ENCODE data around the gene OR52I1.

OR52I1 gene

DNA sequence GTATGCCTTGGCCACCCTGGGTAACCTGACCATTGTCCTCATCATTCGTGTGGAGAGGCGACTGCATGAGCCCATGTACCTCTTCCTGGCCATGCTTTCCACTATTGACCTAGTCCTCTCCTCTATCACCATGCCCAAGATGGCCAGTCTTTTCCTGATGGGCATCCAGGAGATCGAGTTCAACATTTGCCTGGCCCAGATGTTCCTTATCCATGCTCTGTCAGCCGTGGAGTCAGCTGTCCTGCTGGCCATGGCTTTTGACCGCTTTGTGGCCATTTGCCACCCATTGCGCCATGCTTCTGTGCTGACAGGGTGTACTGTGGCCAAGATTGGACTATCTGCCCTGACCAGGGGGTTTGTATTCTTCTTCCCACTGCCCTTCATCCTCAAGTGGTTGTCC is 46.1 kb downstream of the OR52I1 start:
- H3K4ac ChIP-seq (ENCODE audit: low read depth in 1 of 2, low read length in 2 of 2): no peak overlapping the region
- no peaks in the 10 kb centered on the region for H3K9me3 ChIP-seq (ENCODE audit: control insufficient read depth, low read length)
- no peak for DNase-seq
- H3K36me3 ChIP-seq (ENCODE audit: control insufficient read depth in 1 of 2, insufficient read depth in 2 of 2, low read depth in 1 of 2, low read length in 2 of 2): no peaks in the 10 kb centered on the region
- H3K79me1 ChIP-seq (replicated peaks; ENCODE audit: low read length, poor library complexity, severe bottlenecking): no peaks in the 10 kb centered on the region
- no peak overlapping the region for H3K4me3 ChIP-seq (ENCODE audit: insufficient read depth in 1 of 2, low read depth in 1 of 2, low read length in 2 of 2)
- no peak overlapping the region for H3K9ac ChIP-seq (ENCODE audit: low read length)
- H3K4me1 ChIP-seq (ENCODE audit: control insufficient read depth, insufficient read depth, low read depth, low read length): peaks cover 4% of the 10 kb centered on the region
- no peak overlapping the region for H2BK15ac ChIP-seq (ENCODE audit: low read depth, poor library complexity, severe bottlenecking)
- no peak overlapping the region for H4K91ac ChIP-seq (ENCODE audit: low read length)
- no peak overlapping the region for H3K4me2 ChIP-seq (ENCODE audit: low read length, poor library complexity, severe bottlenecking)
- no peak overlapping the region for H3K18ac ChIP-seq (ENCODE audit: low read depth in 1 of 2, low read length in 2 of 2)
- no peak overlapping the region for H3K27ac ChIP-seq (ENCODE audit: low read length, poor library complexity, severe bottlenecking)
- 87% methylated on average over 6 of the region's 6 CpGs for WGBS
- no peak overlapping the region for H3K23ac ChIP-seq (ENCODE audit: low read length in 2 of 2)
- no peak overlapping the region for H2BK12ac ChIP-seq (ENCODE audit: low read length in 2 of 2)
- H2AFZ ChIP-seq (ENCODE audit: low read depth, low read length): no peak overlapping the region
- H2AK5ac ChIP-seq (ENCODE audit: low read length, severe bottlenecking): no peak overlapping the region
- no peak overlapping the region for H2BK5ac ChIP-seq (ENCODE audit: low read depth, low read length, poor library complexity, severe bottlenecking)
- no peak overlapping the region for H3K14ac ChIP-seq (ENCODE audit: low read length in 2 of 2)
- H2BK120ac ChIP-seq (ENCODE audit: low read depth, low read length): no peak overlapping the region
- H3K27me3 ChIP-seq (ENCODE audit: control insufficient read depth in 1 of 2, insufficient read depth in 1 of 2, low read length in 2 of 2): peaks cover 16 to 32% of the 10 kb centered on the region in 2 experiments
- no peak overlapping the region for H4K8ac ChIP-seq (ENCODE audit: low read length)

DNA sequence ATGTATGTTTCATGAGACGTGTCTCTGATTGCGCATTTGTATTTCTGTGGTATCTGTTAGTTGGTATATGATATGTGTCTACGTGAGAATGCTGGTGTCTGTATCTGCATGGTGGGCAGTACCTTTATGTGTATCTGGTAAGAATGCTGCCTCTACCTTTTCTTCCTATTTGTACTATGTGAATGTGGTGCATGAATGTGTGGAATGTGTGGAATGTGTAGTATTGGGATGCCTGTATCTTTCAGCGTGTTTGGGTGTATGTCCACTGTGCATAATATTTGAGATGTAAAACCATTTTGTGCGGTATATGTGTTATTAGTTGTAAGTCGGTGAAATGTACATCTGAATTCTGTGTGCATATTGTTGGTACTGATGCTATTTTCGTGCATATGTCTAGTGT is 47.7 kb downstream of the OR52I1 start:
- no peaks in the 10 kb centered on the region for H3K79me1 ChIP-seq (replicated peaks; ENCODE audit: low read length, poor library complexity, severe bottlenecking)
- H2BK12ac ChIP-seq (ENCODE audit: low read length in 2 of 2): no peak overlapping the region
- H3K4ac ChIP-seq (ENCODE audit: low read depth in 1 of 2, low read length in 2 of 2): no peak overlapping the region
- DNase-seq: no peak
- H3K9me3 ChIP-seq (ENCODE audit: control insufficient read depth, low read length): no peaks in the 10 kb centered on the region
- no peak overlapping the region for H2AFZ ChIP-seq (ENCODE audit: low read depth, low read length)
- no peaks in the 10 kb centered on the region for H3K36me3 ChIP-seq (ENCODE audit: control insufficient read depth in 1 of 2, insufficient read depth in 2 of 2, low read depth in 1 of 2, low read length in 2 of 2)
- H4K8ac ChIP-seq (ENCODE audit: low read length): no peak overlapping the region
- no peak overlapping the region for H2AK5ac ChIP-seq (ENCODE audit: low read length, severe bottlenecking)
- H3K4me3 ChIP-seq (ENCODE audit: insufficient read depth in 1 of 2, low read depth in 1 of 2, low read length in 2 of 2): no peak overlapping the region
- no peak overlapping the region for H2BK120ac ChIP-seq (ENCODE audit: low read depth, low read length)
- H3K23ac ChIP-seq (ENCODE audit: low read length in 2 of 2): no peak overlapping the region
- no peak overlapping the region for H2BK15ac ChIP-seq (ENCODE audit: low read depth, poor library complexity, severe bottlenecking)
- peaks cover 5 to 23% of the 10 kb centered on the region in 2 experiments for H3K27me3 ChIP-seq (ENCODE audit: control insufficient read depth in 1 of 2, insufficient read depth in 1 of 2, low read length in 2 of 2)
- no peak overlapping the region for H3K9ac ChIP-seq (ENCODE audit: low read length)
- no peak overlapping the region for H3K27ac ChIP-seq (ENCODE audit: low read length, poor library complexity, severe bottlenecking)
- H3K18ac ChIP-seq (ENCODE audit: low read depth in 1 of 2, low read length in 2 of 2): no peak overlapping the region
- no peak overlapping the region for H4K91ac ChIP-seq (ENCODE audit: low read length)
- no peak overlapping the region for H2BK5ac ChIP-seq (ENCODE audit: low read depth, low read length, poor library complexity, severe bottlenecking)
- WGBS: 83% methylated on average over 7 of the region's 7 CpGs
- no peak overlapping the region for H3K14ac ChIP-seq (ENCODE audit: low read length in 2 of 2)
- no peak overlapping the region for H3K4me2 ChIP-seq (ENCODE audit: low read length, poor library complexity, severe bottlenecking)
- peaks cover 4% of the 10 kb centered on the region for H3K4me1 ChIP-seq (ENCODE audit: control insufficient read depth, insufficient read depth, low read depth, low read length)

DNA sequence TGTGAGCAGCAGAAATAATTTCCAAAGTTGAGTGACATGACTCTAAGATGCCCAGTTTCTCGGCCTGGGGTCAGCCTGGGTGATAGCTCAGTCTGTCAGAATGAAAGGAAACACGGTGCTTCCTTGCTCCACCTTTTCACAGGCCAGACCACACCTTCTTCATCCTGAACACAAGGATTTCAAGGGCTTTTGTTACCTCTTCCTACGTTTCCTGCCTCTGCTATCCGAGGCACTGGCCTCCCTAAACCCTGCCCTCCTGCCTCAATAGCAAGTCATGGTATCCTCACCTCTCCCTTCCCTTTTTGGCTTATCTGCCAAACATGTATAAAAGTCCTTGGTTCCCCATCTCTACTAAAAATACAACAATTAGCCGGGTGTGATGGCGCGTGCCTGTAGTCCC is 48.2 kb downstream of the OR52I1 start:
- Histone ChIP-seq H3K23ac (ENCODE audit: low read length in 2 of 2) (no peak overlapping the region), H2BK120ac (ENCODE audit: low read depth, low read length) (no peak overlapping the region), H2AK5ac (ENCODE audit: low read length, severe bottlenecking) (no peak overlapping the region), H3K9ac (ENCODE audit: low read length) (no peak overlapping the region), H2BK12ac (ENCODE audit: low read length in 2 of 2) (no peak overlapping the region), H3K27ac (ENCODE audit: low read length, poor library complexity, severe bottlenecking) (no peak overlapping the region), H3K4me3 (ENCODE audit: insufficient read depth in 1 of 2, low read depth in 1 of 2, low read length in 2 of 2) (no peak overlapping the region), H3K9me3 (ENCODE audit: control insufficient read depth, low read length) (no peaks in the 10 kb centered on the region), H3K27me3 (ENCODE audit: control insufficient read depth in 1 of 2, insufficient read depth in 1 of 2, low read length in 2 of 2) (peaks cover 5 to 22% of the 10 kb centered on the region in 2 experiments), H3K18ac (ENCODE audit: low read depth in 1 of 2, low read length in 2 of 2) (no peak overlapping the region), H3K4ac (ENCODE audit: low read depth in 1 of 2, low read length in 2 of 2) (no peak overlapping the region), H3K4me2 (ENCODE audit: low read length, poor library complexity, severe bottlenecking) (no peak overlapping the region), H4K8ac (ENCODE audit: low read length) (no peak overlapping the region), H2BK5ac (ENCODE audit: low read depth, low read length, poor library complexity, severe bottlenecking) (no peak overlapping the region), H3K4me1 (ENCODE audit: control insufficient read depth, insufficient read depth, low read depth, low read length) (peaks cover 3% of the 10 kb centered on the region), H3K14ac (ENCODE audit: low read length in 2 of 2) (no peak overlapping the region), H3K36me3 (ENCODE audit: control insufficient read depth in 1 of 2, insufficient read depth in 2 of 2, low read depth in 1 of 2, low read length in 2 of 2) (no peaks in the 10 kb centered on the region), H3K79me1 (replicated peaks; ENCODE audit: low read length, poor library complexity, severe bottlenecking) (no peaks in the 10 kb centered on the region), H2BK15ac (ENCODE audit: low read depth, poor library complexity, severe bottlenecking) (no peak overlapping the region), H4K91ac (ENCODE audit: low read length) (no peak overlapping the region), H2AFZ (ENCODE audit: low read depth, low read length) (no peak overlapping the region)
- no peak for DNase-seq
- 78% methylated on average over 7 of the region's 7 CpGs for WGBS

DNA sequence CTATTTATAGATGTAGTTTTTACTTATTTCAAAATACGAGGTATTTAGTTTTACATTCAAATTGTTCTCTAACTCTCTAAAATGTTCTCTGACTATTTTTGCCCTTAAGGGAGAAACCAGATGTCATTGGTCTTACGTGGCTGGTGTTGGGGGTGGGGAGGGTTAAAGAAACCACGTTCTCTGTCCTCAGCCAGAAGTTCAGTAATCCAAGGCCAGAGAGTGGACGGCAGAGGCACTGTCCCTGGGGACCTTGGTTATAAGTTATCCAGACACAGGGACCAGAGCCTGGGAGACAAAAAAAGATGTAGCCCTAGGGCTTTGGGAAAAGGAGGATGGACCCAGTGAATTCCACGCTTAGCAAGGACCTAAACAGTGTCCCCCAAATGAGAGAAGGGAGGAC is 49.2 kb downstream of the OR52I1 start:
- no peak overlapping the region for H2BK5ac ChIP-seq (ENCODE audit: low read depth, low read length, poor library complexity, severe bottlenecking)
- WGBS: 34% methylated on average over 4 of the region's 5 CpGs
- no peaks in the 10 kb centered on the region for H3K9me3 ChIP-seq (ENCODE audit: control insufficient read depth, low read length)

More for the DNA sequence above, 49.2 kb downstream of the OR52I1 start:
- H3K4ac ChIP-seq (ENCODE audit: low read depth in 1 of 2, low read length in 2 of 2): no peak overlapping the region
- no peak overlapping the region for H2BK12ac ChIP-seq (ENCODE audit: low read length in 2 of 2)
- H3K36me3 ChIP-seq (ENCODE audit: control insufficient read depth in 1 of 2, insufficient read depth in 2 of 2, low read depth in 1 of 2, low read length in 2 of 2): no peaks in the 10 kb centered on the region
- H4K8ac ChIP-seq (ENCODE audit: low read length): no peak overlapping the region
- no peaks in the 10 kb centered on the region for H3K79me1 ChIP-seq (replicated peaks; ENCODE audit: low read length, poor library complexity, severe bottlenecking)
- no peak overlapping the region for H3K27ac ChIP-seq (ENCODE audit: low read length, poor library complexity, severe bottlenecking)
- no peak overlapping the region for H3K18ac ChIP-seq (ENCODE audit: low read depth in 1 of 2, low read length in 2 of 2)
- H3K14ac ChIP-seq (ENCODE audit: low read length in 2 of 2): no peak overlapping the region
- peaks cover 4 to 12% of the 10 kb centered on the region in 2 experiments for H3K27me3 ChIP-seq (ENCODE audit: control insufficient read depth in 1 of 2, insufficient read depth in 1 of 2, low read length in 2 of 2)
- no peak overlapping the region for H4K91ac ChIP-seq (ENCODE audit: low read length)
- no peak overlapping the region for H2BK120ac ChIP-seq (ENCODE audit: low read depth, low read length)
- H3K9ac ChIP-seq (ENCODE audit: low read length): no peak overlapping the region
- H3K4me3 ChIP-seq (ENCODE audit: insufficient read depth in 1 of 2, low read depth in 1 of 2, low read length in 2 of 2): no peak overlapping the region
- H2BK15ac ChIP-seq (ENCODE audit: low read depth, poor library complexity, severe bottlenecking): no peak overlapping the region
- H3K23ac ChIP-seq (ENCODE audit: low read length in 2 of 2): no peak overlapping the region
- H3K4me1 ChIP-seq (ENCODE audit: control insufficient read depth, insufficient read depth, low read depth, low read length): no peaks in the 10 kb centered on the region
- H2AK5ac ChIP-seq (ENCODE audit: low read length, severe bottlenecking): no peak overlapping the region
- no peak for DNase-seq
- no peak overlapping the region for H3K4me2 ChIP-seq (ENCODE audit: low read length, poor library complexity, severe bottlenecking)
- no peak overlapping the region for H2AFZ ChIP-seq (ENCODE audit: low read depth, low read length)
